Spleen (tissue), 11 donors: Measurements from ENCODE around the gene PCMTD2. TPM values are rescaled to one million over a fixed set of nuclear protein-coding genes. Genes with fewer than 3 reads are reported as not detected.

Experiments
- DNase-seq: peaks from one replicate; pipeline ENCODE4 v3.0.0-alpha.2; 2020
- H3K27ac ChIP-seq, 8 donors: fragments of 200-600 bp; sonication (generic) in 7 of 8; 1 replicate in 4 of 8; 2 replicates in 4 of 8; pipeline versions ENCODE4 v1.5.0 to v1.8.0; 2016 to 2021; ENCODE audit warnings: inconsistent platforms in 4 of 8, mild to moderate bottlenecking in 4 of 8, moderate library complexity in 1 of 8
- H3K27me3 ChIP-seq, 7 donors: fragments of 200-600 bp; sonication (generic) in 6 of 7; replicated peaks in 1 of 7; 1 replicate in 4 of 7; 2 replicates in 3 of 7; pipeline versions ENCODE4 v1.5.0 to v1.8.0; 2016 to 2021; ENCODE audit warnings: inconsistent platforms in 3 of 7, mild to moderate bottlenecking in 1 of 7
- H3K36me3 ChIP-seq, 6 donors: fragments of 200-600 bp; sonication (generic) in 5 of 6; 1 replicate in 4 of 6; 2 replicates in 2 of 6; pipeline versions ENCODE4 v1.5.0 to v1.8.0; 2016 to 2021; ENCODE audit warnings: inconsistent platforms in 2 of 6
- H3K4me1 ChIP-seq, 6 donors: fragments of 200-600 bp; sonication (generic) in 5 of 6; 1 replicate in 3 of 6; 2 replicates in 3 of 6; pipeline versions ENCODE4 v1.5.0 to v1.8.0; 2016 to 2021; ENCODE audit warnings: inconsistent platforms in 3 of 6
- H3K4me3 ChIP-seq, 8 donors: fragments of 200-600 bp; sonication (generic) in 7 of 8; 1 replicate in 4 of 8; 2 replicates in 4 of 8; pipeline versions ENCODE4 v1.5.0 to v1.8.0; 2016 to 2021; ENCODE audit warnings: inconsistent platforms in 4 of 8, mild to moderate bottlenecking in 4 of 8, moderate library complexity in 2 of 8
- H3K9me3 ChIP-seq, 8 donors: fragments of 200-600 bp; sonication (generic) in 7 of 8; 1 replicate in 4 of 8; 2 replicates in 4 of 8; pipeline versions ENCODE4 v1.5.0 to v1.8.0; 2016 to 2021; ENCODE audit warnings: inconsistent platforms in 4 of 8
- CTCF ChIP-seq, 11 experiments: fragments of 200-600 bp in 7 of 11; fragments of 450-650 bp in 4 of 11; sonication (generic) in 4 of 11; IDR thresholded peaks in 8 of 11; conservative IDR thresholded peaks in 3 of 11; 1 replicate in 7 of 11; 2 replicates in 4 of 11; pipeline versions ENCODE4 v1.4.0 to v1.8.0; 2016 to 2021; ENCODE audit warnings: antibody characterized with exemption in 11 of 11, inconsistent platforms in 4 of 11, mild to moderate bottlenecking in 1 of 11
- POLR2A ChIP-seq, 3 donors: fragments of 450-650 bp; IDR thresholded peaks; one replicate each; pipeline ENCODE4 v1.5.1; 2017; ENCODE audit warnings: antibody characterized with exemption in 3 of 3, mild to moderate bottlenecking in 1 of 3
- POLR2AphosphoS5 ChIP-seq, 3 donors: sonication (generic); formaldehyde crosslinking; IDR thresholded peaks; one replicate each; pipeline ENCODE4 v1.5.1; 2017; ENCODE audit warnings: antibody characterized with exemption in 3 of 3
- WGBS, 5 donors: extraction: QIAGEN DNeasy Blood & Tissue Kit in 3 of 5; methylation state at CpG; one replicate each; pipeline versions ENCODE4 v1.1.5 to v1.1.7; 2013 to 2018; 5-methylcytosine and 5-hydroxymethylcytosine counted together
- intact Hi-C: fragments of 100-400 bp; cut with DNase I; formaldehyde crosslinking; loops from one replicate; pipeline ENCODE4 v1.15.0; 2023; ENCODE audit warnings: low total_unique reads
- polyA plus RNA-seq, 3 donors: library from polyadenylated mRNA; stranded (reverse); fragments of 200-250 nt; gene quantifications; one replicate each; pipeline ENCODE4 v1.2.1, GENCODE V29; 2013
- total RNA-seq, 7 donors: library from RNA; depleted of rRNA in 3 of 7; stranded (reverse); fragments of >200 nt in 3 of 7; fragmentation: NEBNext Ultra II Directional in 4 of 7; extraction: Animal tissue kit (Norgen Biotek cat#: 25700) in 4 of 7; gene quantifications; one replicate each; pipeline versions ENCODE4 v1.1.0 to v1.2.1, GENCODE V29; 2016 to 2021
- donor health status: healthy with polysubstance abuse.
- donor health status: DM: no; HTN: no; CAD: no; lungs with moderate emphysema.
- donor health status: DM: no; HTN: no; CAD: no.
- donor health status: Bipolar disorder and iron deficiency.
- donor health status: healthy.
- donor health status: DM: no; HTN: no; CAD: no.
- donor health status: DM: yes; HTN: yes; CAD: no.

PCMTD2 gene
- total and polyA plus RNA-seq, 10 donors, result 36.0 to 104 (median 68.3) TPM

GRCh38 chr20:64244281-64244805 lies 11.2 kb upstream of the PCMTD2 start:
- 65 to 92% (median 80%) methylated on average over 2 of the region's 2 CpGs for WGBS, 5 donors

GRCh38 chr20:64244870-64245603 lies 10.5 kb upstream of the PCMTD2 start:
- Histone ChIP-seq H3K27me3 (peaks cover 0 to 41% (median 13%) of the 10 kb centered on the region in 7 donors), H3K4me3 (no peak overlapping the region), H3K4me1 (no peaks in the 10 kb centered on the region), H3K27ac (no peak overlapping the region), H3K9me3 (no peaks in the 10 kb centered on the region), H3K36me3 (no peaks in the 10 kb centered on the region)
- no peak for TF ChIP-seq CTCF (IDR thresholded peaks at IDR 0.05 in 8 of 11, conservative IDR thresholded peaks at IDR 0.05 in 3 of 11)
- no peak for TF ChIP-seq POLR2AphosphoS5 (IDR thresholded peaks at IDR 0.05)
- TF ChIP-seq POLR2A (IDR thresholded peaks at IDR 0.05), result no peak
- peak; percentile 47 for DNase-seq
- intact Hi-C loops, result no loop called here
- WGBS, 5 donors, result 48 to 61% (median 50%) methylated on average over 3 to 8 of the region's 8 CpGs

More at GRCh38 chr20:64244281-64244805, 11.2 kb upstream of the PCMTD2 start:
- Histone ChIP-seq H3K4me1 (no peaks in the 10 kb centered on the region), H3K9me3 (no peaks in the 10 kb centered on the region), H3K36me3 (no peaks in the 10 kb centered on the region), H3K27me3 (peaks cover 0 to 41% (median 13%) of the 10 kb centered on the region in 7 donors), H3K4me3 (no peak overlapping the region), H3K27ac (no peak overlapping the region)
- intact Hi-C loops, result no loop called here
- peak; percentile 55 for DNase-seq
- no peak for TF ChIP-seq POLR2AphosphoS5 (IDR thresholded peaks at IDR 0.05)
- no peak for TF ChIP-seq POLR2A (IDR thresholded peaks at IDR 0.05)
- TF ChIP-seq CTCF (IDR thresholded peaks at IDR 0.05 in 8 of 11, conservative IDR thresholded peaks at IDR 0.05 in 3 of 11), result no peak

GRCh38 chr20:64245746-64246595 lies 9.6 kb upstream of the PCMTD2 start:
- Histone ChIP-seq H3K4me1 (no peaks in the 10 kb centered on the region), H3K27me3 (peaks cover 0 to 41% (median 13%) of the 10 kb centered on the region in 7 donors), H3K9me3 (no peaks in the 10 kb centered on the region), H3K4me3 (no peak overlapping the region), H3K36me3 (no peaks in the 10 kb centered on the region), H3K27ac (no peak overlapping the region)
- intact Hi-C loops, result no loop called here
- 65 to 78% (median 73%) methylated on average over 9 of the region's 9 CpGs for WGBS, 5 donors
- DNase-seq, result peak; percentile 31
- TF ChIP-seq POLR2AphosphoS5 (IDR thresholded peaks at IDR 0.05) (no peak), POLR2A (IDR thresholded peaks at IDR 0.05) (no peak), CTCF (IDR thresholded peaks at IDR 0.05 in 8 of 11, conservative IDR thresholded peaks at IDR 0.05 in 3 of 11) (no peak)
